Measurements from ENCODE around the gene DOCK2.

- TF ChIP-seq CTCF (IDR thresholded peaks at IDR 0.05) (no peak), EZH2phosphoT487 (IDR thresholded peaks at IDR 0.05; ENCODE audit: borderline replicate concordance, low read depth) (no peak), TAF1 (IDR thresholded peaks at IDR 0.05; ENCODE audit: borderline replicate concordance, low read depth, low read length) (no peak)
These were observed 58.0 kb downstream of the DOCK2 start for GRCh38 chr5:169695025-169695625.

Measured in SK-N-SH (cell line).